ENCODE data around the gene GLB1L2.

DNA sequence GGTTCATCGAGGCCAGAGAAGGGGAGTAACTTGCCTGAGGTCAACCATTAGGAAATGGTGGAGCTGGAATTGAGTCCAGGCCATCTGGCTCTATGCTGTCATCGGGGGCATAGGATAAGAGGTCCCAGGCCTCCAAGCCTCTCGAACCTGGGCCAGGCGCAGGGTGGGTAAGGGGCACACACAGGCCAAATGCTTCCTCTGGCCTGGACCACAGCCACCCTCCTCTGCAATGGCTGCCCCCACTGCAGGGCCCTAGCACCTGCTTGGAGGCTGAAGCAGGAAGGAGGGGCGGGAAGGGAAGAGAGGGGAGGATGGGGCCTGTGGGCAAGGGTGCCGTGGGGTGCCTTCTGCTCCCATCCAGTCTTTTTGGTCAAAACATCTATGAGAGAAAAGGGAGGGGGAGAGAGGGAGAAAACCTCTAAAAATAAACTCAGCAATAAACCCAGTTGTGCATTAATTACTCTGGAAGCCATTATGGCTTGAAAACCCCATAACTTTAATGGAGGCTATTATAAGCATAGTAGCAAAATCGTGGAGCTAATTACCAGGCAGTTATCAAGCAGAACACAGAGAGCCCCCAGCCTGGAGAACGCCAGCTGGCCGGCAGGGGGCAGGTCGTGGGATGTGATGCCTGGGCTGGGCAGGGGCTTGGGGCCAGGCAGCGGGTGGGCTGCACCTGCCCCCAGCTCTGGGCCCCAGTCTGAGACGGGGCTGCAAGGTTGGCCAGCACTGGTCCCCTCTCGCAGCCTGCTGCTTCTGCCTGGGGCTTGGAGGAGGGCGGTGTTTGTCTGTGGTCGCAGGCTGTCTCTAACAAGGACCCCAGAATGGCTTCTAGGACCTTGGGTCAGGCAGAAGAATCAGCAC lies 59.1 kb downstream of the GLB1L2 start:
- TF ChIP-seq GATA2 (IDR thresholded peaks at IDR 0.05; ENCODE audit: low read depth, low read length) (no peak), GATA3 (IDR thresholded peaks at IDR 0.05; ENCODE audit: low read depth, low read length) (no peak)
